HG03439 (cell line): ENCODE results near the gene CCDC149.

Experiments
- ATAC-seq: cut with Tn5 transposase; IDR thresholded peaks from one replicate; pipeline ENCODE4 v1.9.1; 2021; ENCODE audit warnings: mild to moderate bottlenecking, moderate library complexity; ENCODE audit not compliant: unreplicated experiment

CCDC149 gene

GRCh38 chr4:24778464-24779225, 134.2 kb downstream of the CCDC149 start:
- no peak for ATAC-seq

DNA sequence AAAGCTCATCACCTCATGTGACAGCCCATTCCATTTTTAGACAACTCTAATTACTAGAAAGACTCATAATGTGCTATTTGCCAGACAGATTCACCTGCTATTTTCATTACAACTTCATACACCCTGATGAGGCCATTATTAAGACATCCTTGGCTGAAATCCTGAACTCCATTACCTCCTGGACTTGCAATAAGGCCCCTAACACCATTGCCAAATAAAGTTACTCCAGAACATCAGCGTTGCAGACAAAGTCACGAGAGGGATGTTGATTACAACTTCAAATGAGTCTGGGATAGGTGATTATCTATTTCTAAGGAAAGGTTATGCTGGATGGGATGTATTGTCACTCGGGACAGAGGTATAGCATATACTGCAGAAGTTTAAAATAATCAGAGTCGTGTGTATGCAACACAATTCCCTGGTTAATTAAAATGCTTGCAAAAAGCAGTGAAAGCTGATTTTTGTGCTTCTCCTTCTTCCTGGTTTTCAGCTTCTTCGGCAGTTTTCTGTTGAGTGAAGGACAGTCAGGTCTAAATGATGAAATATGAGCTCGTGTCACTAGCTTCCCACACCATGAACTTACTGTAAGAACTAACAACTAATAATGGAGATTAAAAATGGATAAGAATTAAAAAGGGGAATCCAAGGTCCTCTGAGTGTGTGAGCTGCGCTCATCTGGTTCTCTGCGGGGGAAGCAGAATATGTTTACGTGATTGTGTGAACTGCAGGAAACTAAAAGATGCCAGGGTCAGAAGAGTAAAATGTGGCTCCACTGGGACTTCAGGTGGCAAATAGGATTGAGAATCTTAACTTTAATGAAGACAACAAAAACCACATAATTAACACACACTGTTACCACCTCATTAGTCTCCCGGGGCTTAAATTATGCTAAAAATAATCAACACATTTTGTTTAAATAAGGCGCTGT, 135.0 kb downstream of the CCDC149 start:
- ATAC-seq: no peak

DNA sequence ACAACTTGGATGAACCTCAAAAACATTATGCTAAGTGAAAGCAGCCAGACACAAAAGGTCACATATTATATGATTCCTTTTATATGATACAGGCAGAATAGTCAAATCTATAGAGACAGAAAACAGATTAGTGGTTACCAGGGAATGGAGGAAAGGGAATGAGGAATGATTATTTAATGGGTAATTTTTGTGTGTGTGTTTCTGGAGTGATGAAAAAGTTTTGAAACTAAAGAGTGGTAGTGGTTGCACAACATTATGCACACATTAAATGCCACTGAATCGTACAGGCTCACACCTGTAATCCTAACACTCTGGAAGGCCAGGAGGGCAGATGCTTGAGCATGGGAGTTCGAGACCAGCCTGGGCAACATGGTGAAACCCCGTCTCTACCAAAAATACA, 137.1 kb downstream of the CCDC149 start:
- no peak for ATAC-seq

DNA sequence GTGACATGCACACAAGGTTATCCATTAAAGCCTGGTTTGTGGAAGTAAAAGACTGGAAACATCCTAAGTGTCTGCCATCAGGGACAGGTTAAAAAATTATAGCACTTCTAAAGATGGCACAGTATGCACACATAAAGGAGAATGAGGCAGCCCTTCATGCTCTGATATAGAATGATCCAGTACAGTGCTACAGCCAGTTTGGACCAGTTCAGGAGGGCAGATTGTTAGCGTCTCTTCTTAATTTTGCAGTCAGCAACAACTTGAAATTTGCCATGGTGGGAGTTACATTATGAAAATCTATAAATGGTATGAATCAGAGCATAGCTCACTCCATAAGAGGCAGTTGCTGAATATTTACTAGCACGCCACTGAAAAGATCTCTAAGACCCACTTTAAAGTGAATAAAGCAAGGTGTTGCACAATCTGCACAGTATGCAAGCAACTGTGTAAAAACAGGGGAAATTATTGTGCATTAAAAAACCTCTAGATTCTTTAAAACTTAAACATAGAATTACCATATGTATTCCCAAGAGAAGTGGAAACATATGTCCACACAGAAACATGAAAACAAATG, 137.7 kb downstream of the CCDC149 start:
- ATAC-seq: no peak

DNA sequence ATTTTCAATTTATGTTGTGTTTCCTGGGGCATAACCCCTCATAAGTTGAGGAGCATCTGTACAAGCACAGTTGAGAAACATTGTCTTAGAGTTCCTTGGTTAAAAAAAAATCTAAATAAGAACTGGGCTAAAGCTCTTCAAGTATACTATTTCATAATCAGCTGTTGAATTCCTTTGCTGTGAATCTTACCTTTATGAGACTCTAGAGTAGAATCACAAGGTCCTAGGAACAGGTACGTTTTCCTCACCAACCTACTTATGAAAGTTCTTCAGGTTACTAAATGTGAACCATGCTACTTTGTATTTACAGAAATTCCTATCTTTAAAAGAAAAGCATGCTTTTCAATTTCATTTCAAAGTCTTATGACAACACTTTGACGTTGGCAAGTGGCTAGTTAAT, 138.4 kb downstream of the CCDC149 start:
- ATAC-seq: no peak

DNA sequence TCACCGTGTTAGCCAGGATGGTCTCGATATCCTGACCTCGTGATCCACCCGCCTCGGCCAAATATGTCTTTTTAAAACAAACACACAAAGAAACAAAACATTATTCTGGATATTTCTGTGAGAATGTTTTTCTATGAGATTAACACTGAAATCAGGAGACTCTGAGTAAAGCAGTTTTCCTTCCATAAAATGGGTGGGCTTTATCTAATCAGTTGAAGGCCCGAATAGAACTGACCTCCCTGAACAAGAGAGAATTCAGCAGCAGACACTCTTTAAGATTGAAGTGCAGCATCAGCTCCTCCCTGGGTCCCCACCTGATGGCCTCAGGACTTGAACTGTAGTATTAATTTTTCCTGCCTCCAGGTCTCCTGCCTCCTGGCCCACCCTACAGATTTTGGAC, 139.9 kb downstream of the CCDC149 start:
- no peak for ATAC-seq

DNA sequence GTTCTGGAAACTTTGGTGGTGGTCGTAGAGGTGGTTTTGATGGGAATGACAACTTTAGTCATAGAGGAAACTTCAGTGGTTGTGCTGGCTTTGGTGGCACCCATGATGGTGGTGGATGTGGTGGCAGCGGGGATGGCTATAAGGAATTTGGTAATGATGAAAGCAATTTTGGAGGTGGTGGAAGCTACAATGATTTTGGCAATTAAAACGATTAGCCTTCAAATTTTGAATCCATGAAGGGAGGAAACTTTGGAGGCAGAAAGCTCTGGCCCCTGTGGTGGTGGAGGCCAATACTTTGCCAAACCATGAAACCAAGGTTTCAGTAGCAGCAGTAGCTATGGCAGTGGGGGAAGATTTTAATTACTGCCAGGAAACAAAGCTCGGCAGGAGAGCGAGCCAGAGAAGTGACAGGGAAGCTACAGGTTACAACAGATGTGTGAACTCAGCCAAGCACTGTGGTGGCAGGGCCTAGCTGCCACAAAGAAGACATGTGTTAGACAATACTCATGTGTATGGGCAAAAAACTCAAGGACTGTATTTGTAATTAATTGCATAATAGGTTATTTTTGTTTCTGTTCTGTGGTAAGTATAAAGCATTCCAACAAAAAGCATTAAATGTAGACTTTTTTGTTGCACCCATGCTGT, 140.7 kb downstream of the CCDC149 start:
- ATAC-seq: no peak

DNA sequence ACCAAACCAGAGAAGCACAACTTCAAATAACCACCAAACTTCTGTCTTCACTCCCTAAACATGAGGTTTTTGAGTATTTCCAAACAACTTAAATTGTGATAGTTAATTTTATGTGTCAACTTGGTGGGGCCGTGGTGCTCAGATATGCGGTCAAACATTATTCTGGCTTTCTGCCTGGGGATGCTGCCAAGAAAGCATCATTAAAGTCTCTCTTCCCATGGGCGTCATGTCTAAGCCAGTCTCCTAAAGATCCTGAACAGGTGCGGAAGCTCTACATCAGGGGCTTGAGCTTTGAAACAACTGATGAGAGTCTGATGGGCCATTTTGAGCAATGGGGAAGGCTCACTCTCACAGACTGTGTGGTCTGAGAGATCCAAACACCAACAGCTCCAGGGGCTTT, 141.6 kb downstream of the CCDC149 start:
- no peak for ATAC-seq

GRCh38 chr4:24770667-24771066, 142.2 kb downstream of the CCDC149 start:
- ATAC-seq: no peak

DNA sequence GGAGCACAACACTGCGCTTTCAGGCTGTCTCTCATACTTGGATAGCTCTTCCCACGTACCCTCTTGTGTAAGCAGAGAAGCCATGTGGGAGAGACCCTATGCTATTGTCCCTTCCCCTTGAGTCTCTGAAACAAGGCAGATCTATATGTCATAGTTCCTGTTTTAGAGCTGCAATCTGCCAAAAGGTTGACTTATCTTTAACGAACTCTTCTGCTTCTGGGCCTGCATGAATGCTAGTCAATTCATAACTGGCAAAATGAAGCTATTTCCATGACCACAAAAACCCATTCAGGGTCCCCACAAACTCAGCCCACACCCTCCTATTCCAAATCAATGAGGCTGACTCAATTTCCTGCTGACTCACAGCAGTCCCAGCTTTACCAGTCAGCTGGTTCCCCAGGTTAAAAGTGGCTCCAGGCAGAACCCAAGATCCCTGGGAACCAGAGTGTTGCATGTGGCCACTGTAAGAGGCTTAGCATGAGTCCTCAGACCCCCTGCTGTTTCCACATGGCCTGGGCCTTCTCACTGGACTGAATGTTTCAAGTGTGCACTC, 142.7 kb downstream of the CCDC149 start:
- ATAC-seq: peak; percentile 59

GRCh38 chr4:24769571-24769970, 143.3 kb downstream of the CCDC149 start:
- ATAC-seq: no peak

- peak; percentile 78 for ATAC-seq
Observed at GRCh38 chr4:24768604-24769003, 144.2 kb downstream of the CCDC149 start.

- no peak for ATAC-seq
Observed at GRCh38 chr4:24768006-24768405, 144.8 kb downstream of the CCDC149 start.

DNA sequence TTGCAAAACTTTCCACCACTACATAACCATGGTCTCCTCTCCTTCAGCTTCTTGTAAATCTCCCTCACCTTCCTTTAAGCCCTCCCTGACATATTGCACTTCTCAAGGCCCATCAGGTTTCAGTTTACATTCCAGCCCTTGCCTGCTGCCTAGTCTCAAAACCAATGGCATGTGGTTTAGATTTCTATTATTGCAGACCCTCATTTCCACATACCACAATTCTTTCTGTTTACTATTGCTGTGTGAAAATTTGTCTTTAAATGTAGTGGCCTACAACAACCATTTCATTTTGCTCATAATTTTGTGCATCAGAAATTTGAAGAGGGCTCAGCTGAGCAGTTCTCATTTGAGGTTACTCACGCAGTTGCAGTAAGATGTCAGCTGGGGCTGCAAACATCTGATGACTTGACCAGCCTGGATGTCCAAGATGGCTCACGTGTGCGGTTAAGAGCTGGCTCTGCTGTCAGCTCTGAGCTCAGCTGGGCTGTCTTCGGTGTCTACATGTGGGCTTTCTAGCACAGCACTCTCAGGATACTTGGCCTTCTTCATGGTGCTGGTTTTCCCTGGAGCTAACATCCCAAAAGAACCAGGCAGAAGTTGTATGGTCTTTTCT, 147.4 kb downstream of the CCDC149 start:
- no peak for ATAC-seq

GRCh38 chr4:24764345-24764744, 148.5 kb downstream of the CCDC149 start:
- no peak for ATAC-seq

- ATAC-seq: no peak
Observed at GRCh38 chr4:24763631-24764297, 149.1 kb downstream of the CCDC149 start.
